ENCODE data around the gene SDK1. TPM values are rescaled to one million over a fixed set of nuclear protein-coding genes. Genes with fewer than 3 reads are reported as not detected.

The SDK1 gene
- total and polyA plus RNA-seq, 4 experiments from 2014 or later: 0.06 to 0.26 TPM; not detected in 2

- Histone ChIP-seq H3K9me3 (ENCODE audit: control insufficient read depth in 1 of 2, low read length in 2 of 2) (no peaks in the 10 kb centered on the region), H3K4me1 (ENCODE audit: insufficient read depth, low read length) (no peaks in the 10 kb centered on the region), H3K4me3 (ENCODE audit: low read length in 2 of 2) (no peak overlapping the region), H3K27me3 (ENCODE audit: insufficient read depth, low read length) (peaks cover 3% of the 10 kb centered on the region), H3K36me3 (ENCODE audit: insufficient read depth, low read length) (no peaks in the 10 kb centered on the region), H3K27ac (ENCODE audit: low read depth, low read length) (no peak overlapping the region)
- no peak overlapping the region for H3K4me3 Mint-ChIP-seq
- no peak overlapping the region for H3K27ac Mint-ChIP-seq
- DNase-seq: no peak
- H3K9me3 Mint-ChIP-seq: no peaks in the 10 kb centered on the region
- POLR2A ChIA-PET (ENCODE audit: partially characterized antibody): no interaction called here
- CTCF ChIA-PET (ENCODE audit: partially characterized antibody): no interaction called here
- H3K4me1 Mint-ChIP-seq: no peaks in the 10 kb centered on the region
- H3K36me3 Mint-ChIP-seq: no peaks in the 10 kb centered on the region
- H3K27me3 Mint-ChIP-seq: peaks cover 4 to 25% of the 10 kb centered on the region in 2 donors
- intact Hi-C loops (cut with micrococcal nuclease): no loop called here
Observed at GRCh38 chr7:3267966-3268690, 32.9 kb upstream of the SDK1 start.

DNA sequence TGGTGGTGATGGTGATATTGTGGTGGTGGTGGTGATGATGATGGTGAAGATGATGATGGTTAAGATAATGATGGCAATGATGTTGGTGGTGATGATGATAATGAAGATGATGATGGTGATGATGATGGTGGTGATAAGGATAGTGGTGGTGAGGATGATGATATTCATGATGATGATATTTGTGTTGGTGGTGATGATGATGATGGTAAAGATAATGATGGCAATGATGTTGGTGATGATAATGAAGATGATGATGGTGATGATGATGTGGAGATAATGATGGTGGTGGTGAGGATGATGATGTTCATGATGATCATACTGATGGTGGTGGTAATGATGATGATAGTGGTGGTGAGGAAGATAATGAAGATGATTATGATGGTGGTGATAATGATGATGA lies 30.7 kb upstream of the SDK1 start:
- Histone ChIP-seq H3K4me1 (ENCODE audit: insufficient read depth, low read length) (no peaks in the 10 kb centered on the region), H3K9me3 (ENCODE audit: control insufficient read depth in 1 of 2, low read length in 2 of 2) (no peaks in the 10 kb centered on the region), H3K27me3 (ENCODE audit: insufficient read depth, low read length) (no peaks in the 10 kb centered on the region), H3K4me3 (ENCODE audit: low read length in 2 of 2) (no peak overlapping the region), H3K36me3 (ENCODE audit: insufficient read depth, low read length) (no peaks in the 10 kb centered on the region), H3K27ac (ENCODE audit: low read depth, low read length) (no peak overlapping the region)
- H3K36me3 Mint-ChIP-seq: no peaks in the 10 kb centered on the region
- peaks cover 0 to 13% of the 10 kb centered on the region in 2 donors for H3K27me3 Mint-ChIP-seq
- H3K4me3 Mint-ChIP-seq: no peak overlapping the region
- intact Hi-C loops (cut with micrococcal nuclease): no loop called here
- no peaks in the 10 kb centered on the region for H3K9me3 Mint-ChIP-seq
- no peaks in the 10 kb centered on the region for H3K4me1 Mint-ChIP-seq
- DNase-seq: no peak
- ChIA-PET CTCF (ENCODE audit: partially characterized antibody) (no interaction called here), POLR2A (ENCODE audit: partially characterized antibody) (no interaction called here)
- H3K27ac Mint-ChIP-seq: no peak overlapping the region

- no peaks in the 10 kb centered on the region for H3K36me3 Mint-ChIP-seq
- no peaks in the 10 kb centered on the region for H3K4me1 Mint-ChIP-seq
- peaks cover 0 to 4% (median 0%) of the 10 kb centered on the region in 8 donors for H3K9me3 Mint-ChIP-seq
- no peaks in the 10 kb centered on the region for H3K27me3 ChIP-seq (ENCODE audit: insufficient read depth, low read length)
- DNase-seq: no peak
- H3K27ac Mint-ChIP-seq: no peak overlapping the region
- ChIA-PET POLR2A (ENCODE audit: partially characterized antibody) (no interaction called here), CTCF (ENCODE audit: partially characterized antibody) (no interaction called here)
- intact Hi-C loops (cut with micrococcal nuclease): no loop called here
- H3K27me3 Mint-ChIP-seq: peaks cover 0 to 8% of the 10 kb centered on the region in 2 donors
- H3K9me3 ChIP-seq (ENCODE audit: control insufficient read depth in 1 of 2, low read length in 2 of 2): no peaks in the 10 kb centered on the region
- no peaks in the 10 kb centered on the region for H3K36me3 ChIP-seq (ENCODE audit: insufficient read depth, low read length)
- no peak overlapping the region for H3K27ac ChIP-seq (ENCODE audit: low read depth, low read length)
- H3K4me1 ChIP-seq (ENCODE audit: insufficient read depth, low read length): no peaks in the 10 kb centered on the region
- H3K4me3 Mint-ChIP-seq: no peak overlapping the region
- H3K4me3 ChIP-seq (ENCODE audit: low read length in 2 of 2): no peak overlapping the region
Observed at GRCh38 chr7:3271298-3271697, 29.8 kb upstream of the SDK1 start.

DNA sequence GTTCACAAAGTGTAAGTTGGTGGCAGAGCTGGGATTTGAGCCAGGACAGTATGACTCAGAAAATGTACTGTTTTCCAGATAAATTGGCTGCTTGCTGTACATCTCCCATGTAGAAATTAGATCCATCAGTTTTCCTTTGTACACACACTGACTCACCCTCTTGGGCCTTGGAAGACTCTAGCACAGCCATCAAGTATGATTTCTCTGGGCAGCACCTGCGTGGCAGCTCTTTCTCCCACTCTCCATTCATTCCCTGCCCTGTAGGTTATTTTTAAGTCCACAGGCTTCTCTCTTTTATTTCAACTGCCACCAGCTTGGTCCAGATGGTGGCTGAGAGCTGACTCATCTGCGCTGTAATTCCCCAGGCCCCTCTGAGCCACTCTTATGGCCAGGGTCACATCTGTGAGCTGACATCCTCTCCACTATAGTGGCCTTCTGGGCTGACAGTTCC lies 28.3 kb upstream of the SDK1 start:
- POLR2A ChIA-PET (ENCODE audit: partially characterized antibody): no interaction called here
- Histone ChIP-seq H3K36me3 (ENCODE audit: insufficient read depth, low read length) (no peaks in the 10 kb centered on the region), H3K27ac (ENCODE audit: low read depth, low read length) (no peak overlapping the region), H3K4me1 (ENCODE audit: insufficient read depth, low read length) (no peaks in the 10 kb centered on the region), H3K27me3 (ENCODE audit: insufficient read depth, low read length) (no peaks in the 10 kb centered on the region), H3K9me3 (ENCODE audit: control insufficient read depth in 1 of 2, low read length in 2 of 2) (no peaks in the 10 kb centered on the region), H3K4me3 (ENCODE audit: low read length in 2 of 2) (no peak overlapping the region)
- CTCF ChIA-PET (ENCODE audit: partially characterized antibody): no interaction called here
- DNase-seq: no peak
- Mint-ChIP-seq H3K4me3 (no peak overlapping the region), H3K4me1 (no peaks in the 10 kb centered on the region), H3K9me3 (peaks cover 0 to 7% (median 0%) of the 10 kb centered on the region in 8 donors), H3K27me3 (peaks cover 0 to 7% of the 10 kb centered on the region in 2 donors), H3K36me3 (no peaks in the 10 kb centered on the region), H3K27ac (no peak overlapping the region)
- intact Hi-C loops (cut with micrococcal nuclease): no loop called here

GRCh38 chr7:3274131-3274530 lies 26.9 kb upstream of the SDK1 start:
- no peak overlapping the region for H3K27ac Mint-ChIP-seq
- H3K4me3 ChIP-seq (ENCODE audit: low read length in 2 of 2): no peak overlapping the region
- no peak overlapping the region for H3K27ac ChIP-seq (ENCODE audit: low read depth, low read length)
- no peak for DNase-seq
- CTCF ChIA-PET (ENCODE audit: partially characterized antibody): interaction anchor here (1.3 kb wide), 1 partner anchor 10 kb away, joined by 3 read pairs; no protein-coding TSS in a partner anchor
- POLR2A ChIA-PET (ENCODE audit: partially characterized antibody): no interaction called here
- no peak overlapping the region for H3K4me3 Mint-ChIP-seq
- H3K9me3 ChIP-seq (ENCODE audit: control insufficient read depth in 1 of 2, low read length in 2 of 2): no peaks in the 10 kb centered on the region
- H3K36me3 ChIP-seq (ENCODE audit: insufficient read depth, low read length): no peaks in the 10 kb centered on the region
- no peaks in the 10 kb centered on the region for H3K27me3 Mint-ChIP-seq
- intact Hi-C loops (cut with micrococcal nuclease): no loop called here
- peaks cover 0 to 9% (median 0%) of the 10 kb centered on the region in 8 donors for H3K9me3 Mint-ChIP-seq
- H3K4me1 Mint-ChIP-seq: peaks cover 0 to 2% (median 0%) of the 10 kb centered on the region in 4 donors
- H3K27me3 ChIP-seq (ENCODE audit: insufficient read depth, low read length): no peaks in the 10 kb centered on the region
- H3K4me1 ChIP-seq (ENCODE audit: insufficient read depth, low read length): no peaks in the 10 kb centered on the region
- H3K36me3 Mint-ChIP-seq: no peaks in the 10 kb centered on the region

GRCh38 chr7:3277604-3278572 lies 23.2 kb upstream of the SDK1 start:
- intact Hi-C loops (cut with micrococcal nuclease): no loop called here
- H3K4me3 ChIP-seq (ENCODE audit: low read length in 2 of 2): no peak overlapping the region
- no peaks in the 10 kb centered on the region for H3K36me3 ChIP-seq (ENCODE audit: insufficient read depth, low read length)
- Mint-ChIP-seq H3K36me3 (no peaks in the 10 kb centered on the region), H3K27me3 (peaks cover 3% of the 10 kb centered on the region in 2 donors), H3K4me1 (peaks cover 0 to 2% (median 0%) of the 10 kb centered on the region in 4 donors), H3K9me3 (peaks cover 0 to 9% (median 0%) of the 10 kb centered on the region in 8 donors), H3K27ac (no peak overlapping the region), H3K4me3 (no peak overlapping the region)
- ChIA-PET POLR2A (ENCODE audit: partially characterized antibody) (no interaction called here), CTCF (ENCODE audit: partially characterized antibody) (no interaction called here)
- H3K27ac ChIP-seq (ENCODE audit: low read depth, low read length): no peak overlapping the region
- DNase-seq: no peak
- H3K27me3 ChIP-seq (ENCODE audit: insufficient read depth, low read length): no peaks in the 10 kb centered on the region
- H3K9me3 ChIP-seq (ENCODE audit: control insufficient read depth in 1 of 2, low read length in 2 of 2): no peaks in the 10 kb centered on the region
- no peaks in the 10 kb centered on the region for H3K4me1 ChIP-seq (ENCODE audit: insufficient read depth, low read length)

DNA sequence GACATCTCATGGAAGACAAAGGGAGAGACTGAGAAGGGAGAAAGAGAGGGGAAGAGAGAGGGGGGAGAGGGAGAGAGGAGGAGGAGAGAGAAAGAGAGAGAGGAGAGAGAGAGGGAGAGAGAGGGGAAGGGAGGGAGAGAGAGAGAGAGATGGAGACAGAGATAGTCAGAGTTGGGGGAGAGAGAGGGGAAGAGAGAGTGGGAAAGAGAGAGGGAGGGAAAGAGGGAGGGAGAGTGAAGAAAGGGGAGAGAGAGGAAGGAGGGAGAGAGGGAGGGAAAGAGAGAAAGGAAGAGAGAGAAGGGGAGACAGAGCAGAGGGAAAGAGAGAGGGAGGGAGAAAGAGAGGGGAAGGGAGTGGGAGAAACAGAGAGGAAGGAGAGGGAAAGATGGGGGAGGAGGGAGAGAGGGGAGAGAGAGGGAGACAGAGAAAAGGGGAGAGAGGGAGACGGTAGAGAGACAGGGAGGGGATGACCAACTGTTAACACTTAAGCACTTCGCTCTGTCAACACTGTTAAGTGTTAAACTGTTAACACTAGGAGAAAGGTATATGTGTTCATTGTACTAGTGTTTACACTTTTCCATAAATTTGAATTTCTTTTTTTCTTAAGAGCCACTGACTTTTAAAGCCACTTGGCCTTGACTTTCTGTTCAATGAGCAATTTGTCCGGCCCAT lies 21.8 kb upstream of the SDK1 start:
- peaks cover 0 to 9% (median 0%) of the 10 kb centered on the region in 8 donors for H3K9me3 Mint-ChIP-seq
- H3K27ac ChIP-seq (ENCODE audit: low read depth, low read length): no peak overlapping the region
- H3K9me3 ChIP-seq (ENCODE audit: control insufficient read depth in 1 of 2, low read length in 2 of 2): no peaks in the 10 kb centered on the region
- peaks cover 3% of the 10 kb centered on the region in 2 donors for H3K27me3 Mint-ChIP-seq
- CTCF ChIA-PET (ENCODE audit: partially characterized antibody): no interaction called here
- H3K36me3 Mint-ChIP-seq: no peaks in the 10 kb centered on the region
- intact Hi-C loops (cut with micrococcal nuclease): no loop called here
- no peak for DNase-seq
- no peak overlapping the region for H3K4me3 Mint-ChIP-seq
- H3K27me3 ChIP-seq (ENCODE audit: insufficient read depth, low read length): no peaks in the 10 kb centered on the region
- H3K4me3 ChIP-seq (ENCODE audit: low read length in 2 of 2): no peak overlapping the region
- H3K4me1 Mint-ChIP-seq: peaks cover 0 to 2% (median 0%) of the 10 kb centered on the region in 4 donors
- POLR2A ChIA-PET (ENCODE audit: partially characterized antibody): no interaction called here
- H3K36me3 ChIP-seq (ENCODE audit: insufficient read depth, low read length): no peaks in the 10 kb centered on the region
- H3K27ac Mint-ChIP-seq: no peak overlapping the region
- no peaks in the 10 kb centered on the region for H3K4me1 ChIP-seq (ENCODE audit: insufficient read depth, low read length)

Data from CD4-positive, alpha-beta memory T cell (primary cell).